Osteocyte (in vitro differentiated cells): Measurements from ENCODE around the gene SWI5. TPM values are rescaled to one million over a fixed set of nuclear protein-coding genes. Genes with fewer than 3 reads are reported as not detected.

Experiments used
- DNase-seq: peaks from one replicate; pipeline ENCODE4 v3.0.0; 2021; ENCODE audit warnings: mixed read lengths; ENCODE audit not compliant: unreplicated experiment; ENCODE audit errors: extremely low spot score
- H3K27ac Mint-ChIP-seq: one replicate; pipeline ENCODE4 v1.8.0; 2021; ENCODE audit warnings: mild to moderate bottlenecking, mixed read lengths; ENCODE audit not compliant: unreplicated experiment
- H3K27me3 Mint-ChIP-seq: one replicate; pipeline ENCODE4 v1.8.0; 2021; ENCODE audit warnings: mixed read lengths; ENCODE audit not compliant: unreplicated experiment
- H3K36me3 Mint-ChIP-seq: one replicate; pipeline ENCODE4 v1.8.0; 2021; ENCODE audit warnings: mixed read lengths; ENCODE audit not compliant: unreplicated experiment
- H3K4me1 Mint-ChIP-seq: one replicate; pipeline ENCODE4 v1.8.0; 2021; ENCODE audit warnings: mixed read lengths; ENCODE audit not compliant: unreplicated experiment
- H3K4me3 Mint-ChIP-seq: one replicate; pipeline ENCODE4 v1.8.0; 2021; ENCODE audit warnings: mild to moderate bottlenecking, moderate library complexity, mixed read lengths; ENCODE audit not compliant: unreplicated experiment
- H3K9me3 Mint-ChIP-seq: one replicate; pipeline ENCODE4 v1.8.0; 2021; ENCODE audit warnings: mixed read lengths; ENCODE audit not compliant: unreplicated experiment
- total RNA-seq: library from RNA; stranded (reverse); gene quantifications from 2 replicates; pipeline ENCODE4 v1.2.1, GENCODE V29; 2021
- TF ChIP-seq, protein P1 (sequence below): fragments of 200-600 bp; sonication (generic); IDR thresholded peaks from 2 replicates; pipeline ENCODE4 v1.5.0; 2021; ENCODE audit warnings: antibody characterized with exemption, mild to moderate bottlenecking, moderate library complexity

SWI5 gene
- total RNA-seq, 1 donor from 2014 or later, result 24.7 TPM

GRCh38 chr9:128298535-128299482, 22.7 kb downstream of the SWI5 start:
- H3K4me1 Mint-ChIP-seq, result peaks cover 6% of the 10 kb centered on the region
- TF ChIP-seq, protein P1, sequence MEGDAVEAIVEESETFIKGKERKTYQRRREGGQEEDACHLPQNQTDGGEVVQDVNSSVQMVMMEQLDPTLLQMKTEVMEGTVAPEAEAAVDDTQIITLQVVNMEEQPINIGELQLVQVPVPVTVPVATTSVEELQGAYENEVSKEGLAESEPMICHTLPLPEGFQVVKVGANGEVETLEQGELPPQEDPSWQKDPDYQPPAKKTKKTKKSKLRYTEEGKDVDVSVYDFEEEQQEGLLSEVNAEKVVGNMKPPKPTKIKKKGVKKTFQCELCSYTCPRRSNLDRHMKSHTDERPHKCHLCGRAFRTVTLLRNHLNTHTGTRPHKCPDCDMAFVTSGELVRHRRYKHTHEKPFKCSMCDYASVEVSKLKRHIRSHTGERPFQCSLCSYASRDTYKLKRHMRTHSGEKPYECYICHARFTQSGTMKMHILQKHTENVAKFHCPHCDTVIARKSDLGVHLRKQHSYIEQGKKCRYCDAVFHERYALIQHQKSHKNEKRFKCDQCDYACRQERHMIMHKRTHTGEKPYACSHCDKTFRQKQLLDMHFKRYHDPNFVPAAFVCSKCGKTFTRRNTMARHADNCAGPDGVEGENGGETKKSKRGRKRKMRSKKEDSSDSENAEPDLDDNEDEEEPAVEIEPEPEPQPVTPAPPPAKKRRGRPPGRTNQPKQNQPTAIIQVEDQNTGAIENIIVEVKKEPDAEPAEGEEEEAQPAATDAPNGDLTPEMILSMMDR, result no peak
- no peaks in the 10 kb centered on the region for H3K36me3 Mint-ChIP-seq
- no peak for DNase-seq
- no peaks in the 10 kb centered on the region for H3K27me3 Mint-ChIP-seq
- no peak overlapping the region for H3K27ac Mint-ChIP-seq
- no peak overlapping the region for H3K4me3 Mint-ChIP-seq
- H3K9me3 Mint-ChIP-seq, result no peaks in the 10 kb centered on the region

GRCh38 chr9:128304136-128304970, 28.3 kb downstream of the SWI5 start:
- H3K27ac Mint-ChIP-seq, result no peak overlapping the region
- H3K27me3 Mint-ChIP-seq, result no peaks in the 10 kb centered on the region
- no peak overlapping the region for H3K4me3 Mint-ChIP-seq
- peaks cover 2% of the 10 kb centered on the region for H3K4me1 Mint-ChIP-seq
- TF ChIP-seq, protein P1, result no peak
- no peak for DNase-seq
- no peaks in the 10 kb centered on the region for H3K9me3 Mint-ChIP-seq
- H3K36me3 Mint-ChIP-seq, result peaks cover 6% of the 10 kb centered on the region

GRCh38 chr9:128304971-128305288, 28.9 kb downstream of the SWI5 start:
- no peak for DNase-seq
- H3K4me1 Mint-ChIP-seq, result peaks cover 2% of the 10 kb centered on the region

DNA sequence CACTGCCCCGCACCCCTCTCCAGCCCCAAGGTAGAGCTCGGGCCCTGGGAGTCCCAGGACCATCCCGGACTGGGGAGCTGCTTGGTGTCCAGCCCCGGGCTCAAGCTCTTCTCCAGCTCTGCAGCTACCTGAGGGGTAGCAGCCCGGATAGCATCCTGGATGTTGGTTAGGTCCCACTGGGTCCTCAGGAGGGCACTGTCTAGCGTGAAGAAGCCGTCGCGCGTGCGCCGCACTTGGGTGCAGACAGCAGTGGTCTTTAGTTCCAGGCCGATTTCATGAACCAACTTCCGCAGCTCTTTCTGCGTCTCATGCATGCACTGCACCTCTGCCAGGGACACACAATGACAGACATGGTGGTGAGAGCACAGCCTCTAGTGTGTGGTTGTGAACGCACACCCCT, 33.5 kb downstream of the SWI5 start:
- DNase-seq, result no peak
- Mint-ChIP-seq H3K27ac (no peak overlapping the region), H3K27me3 (no peaks in the 10 kb centered on the region), H3K4me3 (no peak overlapping the region), H3K9me3 (no peaks in the 10 kb centered on the region), H3K4me1 (no peaks in the 10 kb centered on the region), H3K36me3 (peaks cover 22% of the 10 kb centered on the region)
- TF ChIP-seq, protein P1, result no peak

More at GRCh38 chr9:128304971-128305288, 28.9 kb downstream of the SWI5 start:
- Mint-ChIP-seq H3K27me3 (no peaks in the 10 kb centered on the region), H3K27ac (no peak overlapping the region), H3K4me3 (no peak overlapping the region), H3K9me3 (no peaks in the 10 kb centered on the region), H3K36me3 (peaks cover 10% of the 10 kb centered on the region)
- TF ChIP-seq, protein P1, result no peak

DNA sequence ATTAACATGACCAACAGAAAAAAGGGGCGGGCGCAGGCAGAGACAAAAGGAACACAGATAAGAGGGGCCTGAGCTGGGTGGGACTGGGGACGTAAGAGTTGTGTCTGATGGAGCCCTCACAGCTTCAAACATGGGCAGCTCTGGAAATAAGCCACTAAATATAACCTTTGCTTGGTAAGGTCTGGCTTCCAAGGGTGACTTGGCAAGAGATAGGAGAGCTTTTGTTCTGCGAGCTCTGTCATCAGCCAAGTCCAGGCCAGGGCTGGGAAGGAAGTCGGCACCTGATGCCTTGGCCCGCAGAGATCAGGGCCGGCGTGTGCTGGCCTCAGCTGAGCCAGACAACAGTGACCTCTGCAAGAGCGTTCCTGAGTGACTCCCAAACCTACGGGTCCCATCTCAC, 34.4 kb downstream of the SWI5 start:
- Mint-ChIP-seq H3K27ac (no peak overlapping the region), H3K27me3 (no peaks in the 10 kb centered on the region), H3K36me3 (peaks cover 22% of the 10 kb centered on the region), H3K9me3 (no peaks in the 10 kb centered on the region), H3K4me1 (no peaks in the 10 kb centered on the region), H3K4me3 (no peak overlapping the region)
- TF ChIP-seq, protein P1, result no peak
- no peak for DNase-seq
